GM12864 (cell line): ENCODE results near the gene RIC8A.

Source experiments
- DNase-seq: peaks from one replicate; pipeline ENCODE4 v3.0.0-alpha.2; 2011; ENCODE audit warnings: low read depth
- H3K4me3 ChIP-seq: 2 replicates; pipeline ENCODE4 v1.5.1; 2011; ENCODE audit warnings: mild to moderate bottlenecking, low read depth, low read length, control low read depth
- TF ChIP-seq, protein P1 (sequence below): IDR thresholded peaks from 2 replicates; pipeline ENCODE4 v1.5.1; 2011; ENCODE audit warnings: low read depth, mild to moderate bottlenecking, moderate library complexity, low read length, control low read depth, inconsistent platforms; ENCODE audit errors: missing control alignments

Gene RIC8A

DNA sequence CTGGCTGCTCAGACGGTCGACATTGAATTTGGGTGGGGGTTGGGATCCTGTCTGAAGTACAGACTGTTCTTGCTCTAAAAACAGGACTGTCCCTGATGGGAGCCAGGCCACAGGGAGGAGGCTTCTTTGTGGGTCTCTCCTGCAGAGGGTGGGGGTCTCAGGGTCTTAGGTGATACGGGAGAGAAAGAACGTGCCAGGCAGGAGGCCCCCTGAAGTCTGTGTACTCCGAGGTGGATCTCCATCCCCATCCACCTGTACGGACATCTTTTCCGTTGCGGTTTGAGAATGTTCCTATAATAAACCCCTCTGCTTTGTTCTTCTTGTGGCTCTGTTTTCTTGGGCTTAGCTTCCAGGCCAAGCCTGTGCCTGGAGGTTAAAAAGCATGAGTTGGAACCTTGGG lies 45.2 kb downstream of the RIC8A start:
- TF ChIP-seq, protein P1, sequence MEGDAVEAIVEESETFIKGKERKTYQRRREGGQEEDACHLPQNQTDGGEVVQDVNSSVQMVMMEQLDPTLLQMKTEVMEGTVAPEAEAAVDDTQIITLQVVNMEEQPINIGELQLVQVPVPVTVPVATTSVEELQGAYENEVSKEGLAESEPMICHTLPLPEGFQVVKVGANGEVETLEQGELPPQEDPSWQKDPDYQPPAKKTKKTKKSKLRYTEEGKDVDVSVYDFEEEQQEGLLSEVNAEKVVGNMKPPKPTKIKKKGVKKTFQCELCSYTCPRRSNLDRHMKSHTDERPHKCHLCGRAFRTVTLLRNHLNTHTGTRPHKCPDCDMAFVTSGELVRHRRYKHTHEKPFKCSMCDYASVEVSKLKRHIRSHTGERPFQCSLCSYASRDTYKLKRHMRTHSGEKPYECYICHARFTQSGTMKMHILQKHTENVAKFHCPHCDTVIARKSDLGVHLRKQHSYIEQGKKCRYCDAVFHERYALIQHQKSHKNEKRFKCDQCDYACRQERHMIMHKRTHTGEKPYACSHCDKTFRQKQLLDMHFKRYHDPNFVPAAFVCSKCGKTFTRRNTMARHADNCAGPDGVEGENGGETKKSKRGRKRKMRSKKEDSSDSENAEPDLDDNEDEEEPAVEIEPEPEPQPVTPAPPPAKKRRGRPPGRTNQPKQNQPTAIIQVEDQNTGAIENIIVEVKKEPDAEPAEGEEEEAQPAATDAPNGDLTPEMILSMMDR: no peak
- no peak overlapping the region for H3K4me3 ChIP-seq
- DNase-seq: no peak

DNA sequence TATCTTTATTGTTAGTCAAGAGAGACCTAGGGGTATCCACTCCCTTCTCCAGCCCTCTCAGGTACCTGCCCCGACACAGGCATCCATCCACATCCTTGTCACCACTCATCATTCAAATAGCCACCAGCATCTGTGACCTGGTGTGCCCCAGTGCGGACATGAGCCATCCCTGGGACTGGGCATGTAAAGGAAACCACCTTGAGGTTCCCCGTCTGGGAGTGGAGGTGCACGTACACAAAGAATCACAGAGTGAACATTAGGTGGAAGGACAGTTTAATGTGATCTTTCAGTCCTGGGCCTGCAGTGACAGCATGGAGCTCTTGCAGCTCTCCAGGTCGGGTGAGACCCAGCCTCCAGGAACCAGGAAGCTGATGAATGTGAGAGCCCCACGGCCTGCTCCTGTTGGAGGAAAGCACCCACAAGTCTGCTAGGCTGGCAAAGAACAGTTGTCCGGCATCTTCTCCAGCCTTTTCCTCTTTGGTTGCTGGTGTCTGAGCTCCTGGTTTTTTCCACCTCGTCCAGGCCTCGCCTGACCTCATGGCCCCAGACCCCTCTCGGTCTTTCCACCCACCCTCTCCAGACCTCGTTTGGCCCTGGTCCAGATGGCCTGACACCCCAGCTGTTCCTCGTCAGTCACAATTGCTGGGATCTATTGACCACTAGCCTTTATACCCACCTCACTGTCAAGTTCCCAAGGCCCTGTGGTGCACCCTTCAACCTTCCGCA lies 45.8 kb downstream of the RIC8A start:
- H3K4me3 ChIP-seq: no peak overlapping the region
- DNase-seq: no peak
- TF ChIP-seq, protein P1: no peak

DNA sequence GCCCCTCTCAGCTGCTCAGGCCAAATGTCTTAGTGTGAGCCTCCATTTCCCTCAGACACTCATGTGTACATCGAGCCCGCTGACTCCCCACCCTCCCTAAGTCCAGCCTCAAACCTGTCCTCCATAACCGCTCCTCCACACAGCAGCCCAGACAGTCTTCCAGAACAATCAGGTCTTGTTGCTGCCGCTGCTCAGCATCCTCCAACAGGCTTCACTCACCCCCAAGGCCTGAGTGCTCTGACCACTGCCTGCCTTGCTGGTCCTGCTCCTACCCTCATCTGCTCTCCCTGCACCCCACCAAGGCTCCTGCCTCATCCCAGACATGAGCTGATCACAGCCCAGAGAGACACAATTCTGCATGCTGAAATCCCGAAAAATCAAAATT lies 46.4 kb downstream of the RIC8A start:
- DNase-seq: no peak
- H3K4me3 ChIP-seq: no peak overlapping the region
- TF ChIP-seq, protein P1: no peak

- no peak overlapping the region for H3K4me3 ChIP-seq
- TF ChIP-seq, protein P1: no peak
- no peak for DNase-seq
Measured at GRCh38 chr11:255176-255575, 47.7 kb downstream of the RIC8A start.

- TF ChIP-seq, protein P1: no peak
- no peak overlapping the region for H3K4me3 ChIP-seq
- DNase-seq: no peak
Measured at GRCh38 chr11:255816-256215, 48.3 kb downstream of the RIC8A start.

- TF ChIP-seq, protein P1: no peak
- DNase-seq: no peak
Measured at GRCh38 chr11:256952-257737, 49.6 kb downstream of the RIC8A start.

More at GRCh38 chr11:256952-257737, 49.6 kb downstream of the RIC8A start:
- no peak overlapping the region for H3K4me3 ChIP-seq
